ENCODE data around the gene ACSF2.

Gene ACSF2

GRCh38 chr17:50505591-50506130 lies 79.6 kb downstream of the ACSF2 start:
- DNase-seq: no peak

- DNase-seq: no peak
Measured at GRCh38 chr17:50506298-50506697, 80.3 kb downstream of the ACSF2 start.

- peak; percentile 81 for DNase-seq
Measured at GRCh38 chr17:50507871-50508572, 82.0 kb downstream of the ACSF2 start, which contains the start of gene MYCBPAP. TSS of gene MYCBPAP (plus strand) at chr17:50508439. CDS start at chr17:50508675, 236 bp downstream.

- DNase-seq: no peak
Measured at GRCh38 chr17:50508573-50509460, 82.8 kb downstream of the ACSF2 start.

- DNase-seq: peak; percentile 77
Measured at GRCh38 chr17:50511058-50511457, 85.0 kb downstream of the ACSF2 start.

GRCh38 chr17:50513495-50513894 lies 87.5 kb downstream of the ACSF2 start:
- no peak for DNase-seq

GRCh38 chr17:50514388-50514787 lies 88.4 kb downstream of the ACSF2 start:
- no peak for DNase-seq

GRCh38 chr17:50514936-50515702 lies 89.1 kb downstream of the ACSF2 start:
- no peak for DNase-seq

GRCh38 chr17:50517011-50517410 lies 91.0 kb downstream of the ACSF2 start:
- DNase-seq: no peak

GRCh38 chr17:50517504-50518383 lies 91.7 kb downstream of the ACSF2 start:
- no peak for DNase-seq

GRCh38 chr17:50518384-50519023 lies 92.5 kb downstream of the ACSF2 start:
- DNase-seq: no peak

GRCh38 chr17:50519141-50519834 lies 93.3 kb downstream of the ACSF2 start:
- no peak for DNase-seq

- DNase-seq: no peak
Measured at GRCh38 chr17:50520483-50520882, 94.5 kb downstream of the ACSF2 start.

- no peak for DNase-seq
Measured at GRCh38 chr17:50521514-50521913, 95.5 kb downstream of the ACSF2 start.

GRCh38 chr17:50522766-50523165 lies 96.7 kb downstream of the ACSF2 start:
- no peak for DNase-seq

GRCh38 chr17:50523208-50523607 lies 97.2 kb downstream of the ACSF2 start:
- DNase-seq: no peak

All from CD4-positive, alpha-beta T cell treated with Interleukin-17A for 1 hour (primary cell).